Femur (tissue), 1 donor: ENCODE measurements around the gene POLR1E.

Experiments used
- DNase-seq: peaks from one replicate; pipeline ENCODE4 v3.0.0-alpha.2; 2017

The POLR1E gene

DNA sequence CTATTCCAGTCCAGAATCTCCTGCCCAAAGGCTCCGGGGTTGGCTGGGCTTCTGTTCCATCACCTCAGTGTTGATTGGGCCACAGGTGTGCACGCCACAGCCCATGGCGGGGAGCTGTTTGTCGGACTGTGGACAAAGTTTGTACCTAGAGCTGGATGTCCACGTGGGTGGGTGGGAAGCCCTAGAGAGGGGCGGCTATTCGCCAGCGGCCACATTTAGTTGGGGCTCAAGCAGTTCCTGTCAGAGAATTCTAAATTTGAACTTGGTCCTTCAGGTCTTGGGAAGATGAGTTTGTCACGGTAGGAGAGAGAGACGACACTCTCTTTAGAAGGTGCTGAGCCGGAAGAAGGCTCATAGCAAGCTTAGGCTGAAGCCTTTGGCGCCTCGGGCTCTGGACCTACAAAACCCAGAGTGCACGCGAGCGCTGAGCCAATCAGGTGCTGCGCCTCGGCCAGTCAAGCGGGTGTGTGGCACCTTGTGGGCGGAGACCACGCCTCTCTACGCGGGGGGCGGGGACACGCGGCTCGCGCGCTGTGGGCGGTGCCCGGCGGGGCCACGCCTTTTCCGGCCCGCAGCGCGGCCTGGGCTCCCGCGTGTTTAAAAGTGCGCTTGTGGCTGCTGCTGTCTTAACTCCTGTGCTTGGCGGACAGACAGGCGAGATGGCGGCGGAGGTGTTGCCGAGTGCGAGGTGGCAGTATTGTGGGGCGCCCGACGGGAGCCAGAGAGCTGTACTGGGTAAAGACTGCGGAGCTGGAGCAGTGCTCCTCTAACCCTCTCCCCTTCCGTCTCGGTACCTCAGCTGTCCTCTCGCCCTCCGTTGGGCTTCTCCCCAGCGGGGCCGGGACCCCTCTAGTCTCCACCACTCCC lies at the start of gene POLR1E:
Gene POLR1E, plus strand, starts transcription at position 560 of the 867 bp plus-strand sequence. Its CDS starts 100 bp downstream, at position 660.
- peak; percentile 94 for DNase-seq

- no peak for DNase-seq
Observed at GRCh38 chr9:37436540-37436939, 49.2 kb upstream of the POLR1E start.

DNA sequence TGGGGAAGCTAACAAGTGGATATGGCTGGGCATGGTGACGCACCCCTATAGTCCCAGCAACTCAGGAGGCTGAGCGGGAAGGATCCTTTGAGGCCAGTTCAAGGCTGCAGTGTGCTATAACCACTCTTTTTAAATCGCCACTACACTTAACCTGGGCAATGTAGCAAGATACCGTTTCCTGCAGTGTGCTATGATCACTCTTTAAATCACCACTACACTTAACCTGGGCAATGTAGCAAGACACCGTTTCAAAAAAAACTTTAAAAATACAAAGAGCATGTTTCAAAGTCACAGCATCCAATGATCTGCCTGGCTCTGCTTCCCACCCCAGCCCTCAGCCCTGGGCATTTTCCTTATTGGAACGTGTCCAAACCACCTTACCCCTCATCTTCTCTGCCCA lies 48.7 kb upstream of the POLR1E start:
- no peak for DNase-seq

DNA sequence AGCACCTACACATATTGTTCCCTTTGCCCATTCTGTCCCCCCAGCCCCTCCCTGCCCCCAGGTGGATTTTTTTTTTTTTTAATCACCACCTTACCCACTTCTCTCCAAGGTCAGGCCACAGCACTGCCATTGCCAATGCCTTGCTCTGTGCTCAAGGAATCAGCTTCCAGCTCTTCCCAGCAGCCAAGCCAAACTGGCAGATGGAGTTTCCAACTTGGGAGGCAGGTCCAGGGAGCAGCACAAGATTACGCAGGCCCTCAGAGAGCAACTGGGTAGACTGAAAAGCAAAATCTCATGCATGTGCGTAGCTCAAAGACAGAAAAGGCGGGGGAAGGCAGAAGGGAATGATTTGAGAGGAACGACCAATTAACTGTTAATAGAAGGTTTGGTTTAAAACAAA lies 48.1 kb upstream of the POLR1E start:
- no peak for DNase-seq

GRCh38 chr9:37438359-37438758 lies 47.4 kb upstream of the POLR1E start:
- DNase-seq: no peak

DNA sequence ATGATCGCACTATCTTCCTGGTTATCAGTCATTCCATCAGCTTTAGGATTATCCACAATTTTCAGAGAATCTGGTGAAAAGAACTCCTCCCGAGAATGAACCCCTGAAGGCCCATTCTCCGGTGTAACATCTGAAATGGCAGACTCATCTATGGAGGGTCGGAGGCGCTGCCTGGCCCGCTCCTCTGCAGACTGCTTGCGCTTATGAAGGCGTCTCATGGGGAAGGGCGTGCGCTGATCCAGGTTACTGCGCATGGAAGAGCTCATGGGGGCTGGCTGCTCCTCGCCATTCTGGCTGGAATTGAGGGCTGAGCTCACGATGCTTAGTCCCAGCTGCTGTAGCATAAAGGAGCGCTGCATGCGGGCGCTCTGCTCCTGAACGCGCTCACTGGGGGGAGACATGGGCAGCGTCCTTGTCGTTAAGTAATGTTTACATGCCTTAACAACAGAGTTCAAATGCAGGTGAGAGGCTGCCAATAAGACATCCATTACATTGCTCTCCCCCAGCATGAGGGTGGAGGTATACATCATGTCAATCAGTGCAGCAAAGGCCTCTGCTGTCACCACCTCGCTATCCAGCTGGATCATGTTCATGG lies 43.9 kb upstream of the POLR1E start:
- DNase-seq: no peak

GRCh38 chr9:37442556-37442955 lies 43.2 kb upstream of the POLR1E start:
- no peak for DNase-seq

GRCh38 chr9:37443566-37443965 lies 42.2 kb upstream of the POLR1E start:
- DNase-seq: no peak

DNA sequence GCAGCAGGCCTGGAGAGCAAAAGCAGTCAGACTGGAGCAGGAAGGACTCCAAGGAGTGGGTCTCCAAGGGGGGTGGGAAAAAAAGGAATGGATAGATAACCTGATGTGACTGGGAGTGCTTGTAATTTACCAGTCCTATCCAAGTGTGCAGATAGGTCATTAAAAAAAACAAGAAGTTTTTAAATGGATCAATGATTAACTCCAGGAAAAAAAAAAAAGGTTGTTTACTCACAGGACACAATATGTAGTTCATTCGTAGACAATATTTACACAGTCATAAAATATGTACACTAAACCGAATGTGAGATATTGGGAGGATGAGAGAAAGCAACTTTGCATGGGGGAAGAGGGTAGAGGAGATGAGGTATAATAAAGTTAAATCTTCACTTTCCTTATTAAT lies 40.9 kb upstream of the POLR1E start:
- no peak for DNase-seq

DNA sequence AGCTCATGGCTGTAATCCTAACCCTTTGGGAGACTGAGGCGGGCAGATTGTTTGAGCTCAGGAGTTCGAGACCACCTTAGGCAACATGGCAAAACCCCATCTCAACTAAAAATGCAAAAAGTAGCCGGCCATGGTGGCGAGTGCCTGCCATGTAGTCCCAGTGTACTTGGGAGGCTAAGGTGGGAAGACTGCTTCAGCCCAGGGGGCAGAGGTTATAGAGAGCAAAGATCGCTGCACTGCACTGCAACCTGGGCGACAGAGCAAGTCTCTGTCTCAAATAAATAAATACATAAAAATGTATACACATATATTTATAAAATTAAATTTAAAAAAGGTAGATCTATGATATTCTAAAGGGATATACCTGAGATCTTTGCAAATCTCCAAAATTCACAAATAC lies 39.9 kb upstream of the POLR1E start:
- DNase-seq: no peak

DNA sequence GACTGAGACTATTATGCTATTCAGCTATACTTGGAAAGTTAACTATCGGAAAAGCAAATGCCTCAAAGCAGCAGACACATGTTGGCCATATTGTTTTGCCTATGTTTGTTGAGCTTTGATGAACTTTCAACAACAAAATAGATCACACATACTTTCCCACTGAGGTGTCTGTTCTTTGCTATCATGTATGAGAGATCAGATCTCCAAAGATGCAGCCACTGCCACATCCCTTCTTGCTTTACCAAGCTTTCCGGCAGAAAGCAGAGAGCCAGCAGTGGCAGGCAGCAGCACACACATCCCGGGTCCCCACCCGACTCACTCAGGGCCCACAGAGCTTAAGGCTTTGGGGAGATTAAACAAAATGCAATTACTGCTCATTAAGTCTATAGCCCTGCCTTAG lies 39.3 kb upstream of the POLR1E start:
- no peak for DNase-seq

GRCh38 chr9:37447111-37447510 lies 38.6 kb upstream of the POLR1E start:
- DNase-seq: no peak

- DNase-seq: no peak
Observed at GRCh38 chr9:37449862-37450632, 35.7 kb upstream of the POLR1E start.

DNA sequence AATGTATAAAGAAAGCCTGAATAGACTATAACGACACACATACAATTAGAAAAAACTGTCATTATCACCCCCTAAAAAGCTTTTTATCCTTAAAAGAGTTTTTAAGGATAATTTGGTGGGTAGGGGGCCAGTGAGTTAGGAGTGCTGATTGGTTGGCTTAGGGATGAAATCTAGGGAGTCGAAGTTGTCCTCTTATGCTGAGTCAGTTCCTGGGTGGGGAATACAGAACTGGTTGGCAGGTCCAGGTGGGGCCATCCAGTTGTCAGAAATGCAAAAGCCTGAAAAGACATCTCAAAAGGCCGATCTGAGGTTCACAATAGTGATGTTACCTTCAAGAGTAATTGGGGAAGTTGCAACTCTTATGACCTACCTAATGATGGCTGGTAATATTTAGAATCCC lies 34.1 kb upstream of the POLR1E start:
- no peak for DNase-seq

DNA sequence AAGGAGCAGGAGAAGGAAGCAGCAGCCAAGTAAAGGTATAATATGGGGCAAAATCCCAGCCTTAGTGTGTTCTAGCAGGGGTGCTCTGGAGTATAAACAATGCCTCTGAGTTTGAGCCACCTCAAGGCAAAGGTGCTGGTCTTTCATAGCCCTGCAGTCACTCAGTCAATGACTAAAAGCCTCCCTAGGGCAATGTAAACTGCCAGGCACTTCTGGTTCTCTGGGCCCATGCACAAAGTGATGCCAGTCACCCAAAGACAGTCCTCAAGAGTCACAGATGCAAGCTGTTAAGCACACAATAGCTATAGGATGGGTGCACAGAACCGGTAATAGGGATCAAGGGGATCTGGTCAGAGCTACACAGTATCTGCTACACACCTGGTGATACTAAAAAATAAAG lies 33.1 kb upstream of the POLR1E start:
- no peak for DNase-seq

DNA sequence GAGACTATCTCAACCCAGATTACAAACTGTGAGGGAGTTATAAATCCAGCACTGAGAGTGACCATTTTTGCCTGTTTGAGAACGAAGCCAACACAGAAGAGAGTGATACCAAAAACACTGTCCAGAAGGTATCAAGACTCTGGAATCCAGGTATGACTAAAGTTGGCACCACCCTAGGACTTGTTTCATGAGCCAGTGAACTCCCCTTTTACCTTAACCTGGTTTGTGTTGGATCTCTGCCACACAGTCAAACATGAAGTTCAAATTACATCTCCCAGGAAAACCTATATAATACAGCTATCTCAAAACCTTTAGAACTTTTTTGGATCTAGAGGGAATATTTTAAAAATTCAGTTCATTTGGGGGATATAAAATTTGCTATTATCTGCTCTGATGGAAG lies 31.9 kb upstream of the POLR1E start:
- no peak for DNase-seq

DNA sequence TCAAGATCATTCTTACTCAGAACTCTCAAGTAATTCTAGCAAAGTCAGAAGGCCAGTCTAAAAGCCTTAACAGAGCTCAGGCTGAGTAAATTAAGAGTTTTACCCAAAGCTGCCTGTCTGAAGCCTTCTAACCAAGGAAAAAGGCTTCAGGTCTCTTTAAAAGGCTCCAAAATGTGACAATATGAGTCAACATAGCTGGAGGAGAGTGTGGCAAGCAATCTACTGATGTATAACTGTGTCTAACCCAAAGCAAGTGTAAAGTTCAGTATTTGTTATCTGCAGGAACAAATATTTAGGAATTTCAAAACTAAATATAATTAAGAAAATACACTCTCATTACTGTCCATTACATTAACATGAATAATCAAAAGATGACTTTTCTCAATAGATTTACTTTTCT lies 31.5 kb upstream of the POLR1E start:
- no peak for DNase-seq

DNA sequence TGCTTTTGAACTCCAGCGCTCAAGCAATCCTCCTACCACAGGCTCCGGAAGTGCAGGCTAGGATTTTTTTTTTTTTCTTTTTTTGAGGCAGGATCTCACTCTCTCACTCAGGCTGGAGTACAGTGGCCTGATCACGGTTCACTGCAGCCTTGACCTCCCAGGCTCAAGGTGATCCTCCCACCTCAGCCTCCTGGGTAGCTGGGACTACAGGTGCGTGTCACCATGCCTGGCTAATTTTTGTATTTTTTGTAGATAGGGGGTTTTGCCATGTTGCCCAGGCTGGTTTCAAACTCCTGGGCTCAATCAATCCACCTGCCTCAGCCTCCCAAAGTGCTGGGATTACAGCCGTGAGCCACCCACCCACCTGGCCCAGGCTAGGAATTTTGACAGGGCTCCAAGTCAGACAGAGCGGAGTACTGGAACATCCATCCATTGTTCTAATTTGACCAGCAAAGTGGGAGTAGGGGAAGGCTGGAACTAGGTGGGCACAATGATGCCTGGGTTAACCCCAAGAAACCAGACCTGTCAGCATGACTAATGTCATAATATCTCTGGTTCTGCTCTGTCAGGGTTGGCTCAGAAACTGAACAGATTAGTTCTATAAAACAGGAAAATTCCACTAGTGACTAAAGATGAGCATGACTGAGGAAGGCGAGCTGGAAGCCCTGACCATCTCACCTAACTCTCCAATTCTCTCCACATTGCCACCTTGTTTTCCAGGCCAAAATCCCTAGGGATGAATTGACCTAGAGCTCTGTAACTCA lies 29.7 kb upstream of the POLR1E start:
- no peak for DNase-seq

- DNase-seq: no peak
Observed at GRCh38 chr9:37456817-37457216, 28.9 kb upstream of the POLR1E start.

DNA sequence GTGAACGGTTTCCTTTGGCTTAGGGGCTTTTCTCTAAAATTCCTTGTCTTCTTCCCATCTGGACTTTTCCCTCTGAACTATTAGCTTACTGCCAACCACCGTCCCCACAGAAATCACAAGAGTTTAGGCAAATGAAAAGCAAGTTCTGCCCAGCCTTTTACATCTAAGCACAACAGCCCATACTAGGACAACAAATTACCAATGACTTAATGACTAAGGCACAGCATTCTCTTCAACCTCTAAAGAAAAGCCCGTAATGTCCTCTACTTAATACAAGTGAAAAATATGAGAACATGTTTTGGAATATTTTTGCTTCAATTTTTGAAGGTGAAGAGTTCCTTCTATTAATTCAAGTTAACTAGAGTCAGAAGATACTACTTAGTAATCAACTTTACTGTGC lies 21.7 kb upstream of the POLR1E start:
- DNase-seq: no peak

GRCh38 chr9:37464426-37465248 lies 21.1 kb upstream of the POLR1E start:
- no peak for DNase-seq
